D721Med (cell line): ENCODE data around the gene VPS41.

Experiments
- DNase-seq: peaks from one replicate; pipeline ENCODE4 v3.0.0; 2011; ENCODE audit warnings: low spot score; ENCODE audit not compliant: insufficient read length
- FAIRE-seq: peaks from 2 replicates; lab custom pipeline; 2011; peaks lifted over from hg19 to GRCh38; lab: Jason Lieb, UNC
- CTCF ChIP-seq: IDR thresholded peaks from 2 replicates; pipeline ENCODE4 v1.5.1; 2012; ENCODE audit warnings: mild to moderate bottlenecking, control low read depth; ENCODE audit not compliant: insufficient read depth; ENCODE audit errors: missing control alignments

Gene VPS41

DNA sequence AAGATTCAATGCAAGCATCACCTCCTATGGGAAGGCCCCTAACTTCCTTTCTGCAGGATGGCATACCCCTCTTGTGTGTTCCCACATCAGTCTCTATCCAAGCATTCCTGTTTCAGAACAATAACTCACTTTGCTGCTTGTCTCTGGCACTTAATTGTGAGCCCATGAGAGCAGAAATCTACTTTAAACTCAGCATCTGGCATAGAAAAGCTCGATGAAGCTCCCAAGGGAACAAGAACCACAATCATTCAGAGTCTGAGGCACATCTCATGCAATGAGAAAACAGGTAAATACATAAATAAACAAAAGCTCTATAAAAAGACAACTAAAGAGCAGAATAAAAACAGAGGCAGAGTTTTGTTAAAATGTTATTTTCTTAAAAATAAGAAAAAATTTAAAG lies 66.2 kb downstream of the VPS41 start:
- no peak for TF ChIP-seq CTCF
- no peak for FAIRE-seq
- no peak for DNase-seq

DNA sequence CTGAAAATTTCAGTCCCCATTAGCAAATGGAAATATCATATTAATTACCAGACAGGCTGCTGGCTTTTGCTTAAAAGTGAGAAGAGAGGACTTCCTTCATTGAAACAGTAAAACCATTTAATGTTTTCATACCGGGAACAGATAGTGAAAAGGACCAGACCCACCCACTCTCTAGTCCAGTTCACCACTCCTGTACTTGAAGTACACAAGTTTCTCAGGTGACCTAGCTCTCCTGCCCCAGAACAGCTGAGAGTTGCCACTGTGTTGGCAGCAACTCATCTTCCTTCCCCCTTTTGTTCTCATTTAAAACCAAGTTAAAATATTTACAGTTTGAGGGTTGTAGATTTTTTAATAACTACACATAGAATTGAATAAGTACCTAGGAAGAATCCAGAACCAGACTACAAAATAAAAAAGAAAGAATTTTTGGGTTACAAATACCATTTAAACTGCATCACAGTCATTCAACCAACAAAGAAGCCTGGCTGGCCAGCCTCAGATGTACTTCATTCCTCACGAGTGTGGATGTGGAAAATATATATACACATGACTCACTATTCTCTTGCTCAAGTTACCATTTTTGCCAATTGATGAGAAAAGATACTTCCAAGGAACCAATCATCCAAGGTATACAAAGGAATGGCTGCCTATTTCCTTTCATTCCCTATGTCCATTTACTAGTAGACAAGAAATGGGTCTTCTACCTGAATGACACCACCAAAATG lies 68.1 kb downstream of the VPS41 start:
- FAIRE-seq (no peak), DNase-seq (no peak)
- TF ChIP-seq CTCF = no peak

GRCh38 chr7:38839851-38840250 lies 69.1 kb downstream of the VPS41 start:
- TF ChIP-seq CTCF = no peak
- FAIRE-seq (no peak), DNase-seq (no peak)

- DNase-seq (no peak), FAIRE-seq (no peak)
- no peak for TF ChIP-seq CTCF
These were observed 70.1 kb downstream of the VPS41 start for GRCh38 chr7:38838725-38839385.

DNA sequence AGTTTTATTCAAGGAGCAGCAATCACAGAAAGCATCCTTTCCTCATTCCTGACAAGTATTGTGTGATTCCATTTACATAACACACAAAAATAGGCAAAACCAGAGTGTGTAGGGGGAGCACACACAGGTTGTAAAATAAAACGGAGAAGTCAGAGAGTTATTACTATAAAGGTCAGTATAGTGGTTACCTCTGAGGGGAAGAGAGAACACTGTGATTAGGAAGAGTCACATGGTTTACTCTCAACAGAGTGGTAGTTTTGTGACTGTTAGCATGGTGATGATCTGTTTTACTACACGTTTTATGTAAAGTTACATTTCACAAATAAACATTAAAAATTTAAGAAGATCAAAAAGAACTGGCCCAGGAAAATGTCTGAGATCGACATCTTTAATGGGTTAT lies 74.6 kb downstream of the VPS41 start:
- no peak for TF ChIP-seq CTCF
- no peak for DNase-seq
- no peak for FAIRE-seq

DNA sequence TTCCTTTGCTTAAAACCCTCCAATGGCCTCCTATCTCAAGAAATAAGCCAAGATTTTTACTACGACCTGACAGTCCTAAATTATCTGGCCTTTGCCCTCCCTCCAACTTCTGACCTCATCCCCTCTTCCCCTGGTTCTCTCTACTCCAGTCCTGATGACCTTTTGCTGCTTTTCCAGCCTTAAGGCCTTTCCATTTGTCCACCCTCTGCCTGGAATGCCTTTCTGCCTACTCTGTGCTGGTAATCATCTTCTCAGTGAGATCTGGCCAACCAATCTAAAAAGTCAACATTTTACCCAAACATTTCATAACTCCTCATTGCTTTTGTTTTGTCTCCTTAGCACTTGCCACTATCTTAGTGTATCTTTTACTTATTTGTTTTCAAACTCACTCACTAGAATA lies 75.7 kb downstream of the VPS41 start:
- DNase-seq = no peak
- no peak for FAIRE-seq
- TF ChIP-seq CTCF = no peak
